ENCODE measurements around the gene NTSR2.

The NTSR2 gene

GRCh38 chr2:11652553-11652952 is 17.4 kb downstream of the NTSR2 start:
- no peak overlapping the region for H3K27ac ChIP-seq
- TF ChIP-seq ZFX (IDR thresholded peaks at IDR 0.05; ENCODE audit: borderline replicate concordance) (no peak), CTCF (IDR thresholded peaks at IDR 0.05) (no peak)

- TF ChIP-seq ZFX (IDR thresholded peaks at IDR 0.05; ENCODE audit: borderline replicate concordance) (no peak), CTCF (IDR thresholded peaks at IDR 0.05) (no peak)
- no peak overlapping the region for H3K27ac ChIP-seq
Measured at GRCh38 chr2:11651856-11652548, 18.0 kb downstream of the NTSR2 start.

- TF ChIP-seq ZFX (IDR thresholded peaks at IDR 0.05; ENCODE audit: borderline replicate concordance) (no peak), CTCF (IDR thresholded peaks at IDR 0.05) (no peak)
Measured at GRCh38 chr2:11649093-11649492, 20.9 kb downstream of the NTSR2 start.

GRCh38 chr2:11647834-11648600 is 22.0 kb downstream of the NTSR2 start:
- TF ChIP-seq CTCF (IDR thresholded peaks at IDR 0.05) = no peak
- no peak for TF ChIP-seq ZFX (IDR thresholded peaks at IDR 0.05; ENCODE audit: borderline replicate concordance)
- H3K27ac ChIP-seq = no peak overlapping the region

More at GRCh38 chr2:11649093-11649492, 20.9 kb downstream of the NTSR2 start:
- no peak overlapping the region for H3K27ac ChIP-seq

GRCh38 chr2:11646530-11646929 is 23.5 kb downstream of the NTSR2 start:
- TF ChIP-seq ZFX (IDR thresholded peaks at IDR 0.05; ENCODE audit: borderline replicate concordance) = no peak
- no peak for TF ChIP-seq CTCF (IDR thresholded peaks at IDR 0.05)
- no peak overlapping the region for H3K27ac ChIP-seq

GRCh38 chr2:11644293-11644692 is 25.7 kb downstream of the NTSR2 start:
- TF ChIP-seq ZFX (IDR thresholded peaks at IDR 0.05; ENCODE audit: borderline replicate concordance) (no peak), CTCF (IDR thresholded peaks at IDR 0.05) (no peak)

GRCh38 chr2:11642972-11643371 is 27.0 kb downstream of the NTSR2 start:
- no peak overlapping the region for H3K27ac ChIP-seq
- TF ChIP-seq CTCF (IDR thresholded peaks at IDR 0.05) = no peak
- TF ChIP-seq ZFX (IDR thresholded peaks at IDR 0.05; ENCODE audit: borderline replicate concordance) = no peak

More at GRCh38 chr2:11644293-11644692, 25.7 kb downstream of the NTSR2 start:
- no peak overlapping the region for H3K27ac ChIP-seq

Data from 22Rv1 (cell line).